GM23338 (cell line): ENCODE results near the gene MAVS.

Experiments
- CREB1 ChIP-seq: fragments of 250-450 bp; sonication (Bioruptor Pico); IDR thresholded peaks from 2 replicates; pipeline ENCODE4 v1.5.0; 2020; ENCODE audit warnings: low read depth, mild to moderate bottlenecking, moderate library complexity
- EZH2 ChIP-seq: fragments of 200-600 bp; sonication (generic); IDR thresholded peaks from one replicate; pipeline ENCODE4 v1.8.0; 2017; ENCODE audit warnings: antibody characterized with exemption, mild to moderate bottlenecking, low read depth; ENCODE audit not compliant: unreplicated experiment
- EZH2phosphoT487 ChIP-seq: fragments of 200-600 bp; sonication (generic); IDR thresholded peaks from one replicate; pipeline ENCODE4 v1.8.1; 2018; ENCODE audit warnings: antibody characterized with exemption; ENCODE audit not compliant: unreplicated experiment
- JUNB ChIP-seq: IDR thresholded peaks from one replicate; pipeline ENCODE4 v1.6.1; 2016; ENCODE audit warnings: antibody characterized with exemption; ENCODE audit not compliant: unreplicated experiment
- POLR2AphosphoS5 ChIP-seq: IDR thresholded peaks from 2 replicates; pipeline ENCODE4 v1.6.1; 2016; ENCODE audit warnings: antibody characterized with exemption, low read depth
- TF ChIP-seq, protein P1 (sequence below), 2 experiments: fragments of 200-600 bp in 1 of 2; sonication (generic) in 1 of 2; conservative IDR thresholded peaks; 2 replicates each; pipeline versions ENCODE4 v1.5.1 to v1.6.1; 2016 to 2017; ENCODE audit warnings: antibody characterized with exemption in 2 of 2, low read depth in 2 of 2, mild to moderate bottlenecking in 2 of 2, moderate library complexity in 1 of 2
- TF ChIP-seq, protein P2 (sequence below): IDR thresholded peaks from one replicate; pipeline ENCODE4 v1.6.1; 2018; ENCODE audit warnings: antibody characterized with exemption; ENCODE audit not compliant: unreplicated experiment

DNA sequence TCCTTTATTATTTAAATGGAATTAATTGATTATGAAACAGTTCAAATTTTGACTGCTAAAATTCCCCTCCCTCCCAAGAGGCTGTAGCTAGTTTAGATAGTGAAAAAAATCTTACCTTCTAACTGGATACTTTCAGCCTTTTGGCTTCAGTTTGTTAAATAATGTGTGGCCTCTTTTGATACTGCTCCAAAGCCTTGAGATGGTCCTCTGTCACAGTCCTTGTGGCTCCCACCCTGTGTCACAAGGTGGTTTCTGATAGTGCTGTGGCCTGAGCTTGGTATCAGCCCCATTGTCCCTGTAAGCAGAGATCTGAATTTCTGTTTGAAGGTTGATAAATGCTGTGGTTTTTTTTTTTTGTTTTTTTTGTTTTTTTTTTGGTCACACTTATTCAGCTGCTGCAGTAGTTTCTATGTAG is 63.3 kb downstream of the MAVS start:
- TF ChIP-seq, protein P1, sequence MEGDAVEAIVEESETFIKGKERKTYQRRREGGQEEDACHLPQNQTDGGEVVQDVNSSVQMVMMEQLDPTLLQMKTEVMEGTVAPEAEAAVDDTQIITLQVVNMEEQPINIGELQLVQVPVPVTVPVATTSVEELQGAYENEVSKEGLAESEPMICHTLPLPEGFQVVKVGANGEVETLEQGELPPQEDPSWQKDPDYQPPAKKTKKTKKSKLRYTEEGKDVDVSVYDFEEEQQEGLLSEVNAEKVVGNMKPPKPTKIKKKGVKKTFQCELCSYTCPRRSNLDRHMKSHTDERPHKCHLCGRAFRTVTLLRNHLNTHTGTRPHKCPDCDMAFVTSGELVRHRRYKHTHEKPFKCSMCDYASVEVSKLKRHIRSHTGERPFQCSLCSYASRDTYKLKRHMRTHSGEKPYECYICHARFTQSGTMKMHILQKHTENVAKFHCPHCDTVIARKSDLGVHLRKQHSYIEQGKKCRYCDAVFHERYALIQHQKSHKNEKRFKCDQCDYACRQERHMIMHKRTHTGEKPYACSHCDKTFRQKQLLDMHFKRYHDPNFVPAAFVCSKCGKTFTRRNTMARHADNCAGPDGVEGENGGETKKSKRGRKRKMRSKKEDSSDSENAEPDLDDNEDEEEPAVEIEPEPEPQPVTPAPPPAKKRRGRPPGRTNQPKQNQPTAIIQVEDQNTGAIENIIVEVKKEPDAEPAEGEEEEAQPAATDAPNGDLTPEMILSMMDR (conservative IDR thresholded peaks at IDR 0.05; ENCODE audit: low read depth in 2 of 2) = no peak
- TF ChIP-seq EZH2 (no peak), POLR2AphosphoS5 (no peak), EZH2phosphoT487 (no peak), CREB1 (no peak), JUNB (no peak)
- TF ChIP-seq, protein P2, sequence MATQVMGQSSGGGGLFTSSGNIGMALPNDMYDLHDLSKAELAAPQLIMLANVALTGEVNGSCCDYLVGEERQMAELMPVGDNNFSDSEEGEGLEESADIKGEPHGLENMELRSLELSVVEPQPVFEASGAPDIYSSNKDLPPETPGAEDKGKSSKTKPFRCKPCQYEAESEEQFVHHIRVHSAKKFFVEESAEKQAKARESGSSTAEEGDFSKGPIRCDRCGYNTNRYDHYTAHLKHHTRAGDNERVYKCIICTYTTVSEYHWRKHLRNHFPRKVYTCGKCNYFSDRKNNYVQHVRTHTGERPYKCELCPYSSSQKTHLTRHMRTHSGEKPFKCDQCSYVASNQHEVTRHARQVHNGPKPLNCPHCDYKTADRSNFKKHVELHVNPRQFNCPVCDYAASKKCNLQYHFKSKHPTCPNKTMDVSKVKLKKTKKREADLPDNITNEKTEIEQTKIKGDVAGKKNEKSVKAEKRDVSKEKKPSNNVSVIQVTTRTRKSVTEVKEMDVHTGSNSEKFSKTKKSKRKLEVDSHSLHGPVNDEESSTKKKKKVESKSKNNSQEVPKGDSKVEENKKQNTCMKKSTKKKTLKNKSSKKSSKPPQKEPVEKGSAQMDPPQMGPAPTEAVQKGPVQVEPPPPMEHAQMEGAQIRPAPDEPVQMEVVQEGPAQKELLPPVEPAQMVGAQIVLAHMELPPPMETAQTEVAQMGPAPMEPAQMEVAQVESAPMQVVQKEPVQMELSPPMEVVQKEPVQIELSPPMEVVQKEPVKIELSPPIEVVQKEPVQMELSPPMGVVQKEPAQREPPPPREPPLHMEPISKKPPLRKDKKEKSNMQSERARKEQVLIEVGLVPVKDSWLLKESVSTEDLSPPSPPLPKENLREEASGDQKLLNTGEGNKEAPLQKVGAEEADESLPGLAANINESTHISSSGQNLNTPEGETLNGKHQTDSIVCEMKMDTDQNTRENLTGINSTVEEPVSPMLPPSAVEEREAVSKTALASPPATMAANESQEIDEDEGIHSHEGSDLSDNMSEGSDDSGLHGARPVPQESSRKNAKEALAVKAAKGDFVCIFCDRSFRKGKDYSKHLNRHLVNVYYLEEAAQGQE = no peak
